Stimulated activated CD4-positive, alpha-beta T cell treated with anti-CD3 and anti-CD28 coated beads, Interleukin-15, amount 100 ng/mL, for 48 hours (primary cell): Measurements from ENCODE around the gene TRNT1.

Experiments
- DNase-seq, 2 donors: peaks; one replicate each; pipeline ENCODE4 v3.0.0-alpha.2; 2020; ENCODE audit warnings: low read depth in 2 of 2

TRNT1 gene

GRCh38 chr3:3110749-3111361, 15.9 kb upstream of the TRNT1 start:
- no peak for DNase-seq

- DNase-seq, result no peak
Observed at GRCh38 chr3:3113042-3113709, 13.6 kb upstream of the TRNT1 start.

GRCh38 chr3:3117651-3118050, 9.1 kb upstream of the TRNT1 start:
- no peak for DNase-seq

DNA sequence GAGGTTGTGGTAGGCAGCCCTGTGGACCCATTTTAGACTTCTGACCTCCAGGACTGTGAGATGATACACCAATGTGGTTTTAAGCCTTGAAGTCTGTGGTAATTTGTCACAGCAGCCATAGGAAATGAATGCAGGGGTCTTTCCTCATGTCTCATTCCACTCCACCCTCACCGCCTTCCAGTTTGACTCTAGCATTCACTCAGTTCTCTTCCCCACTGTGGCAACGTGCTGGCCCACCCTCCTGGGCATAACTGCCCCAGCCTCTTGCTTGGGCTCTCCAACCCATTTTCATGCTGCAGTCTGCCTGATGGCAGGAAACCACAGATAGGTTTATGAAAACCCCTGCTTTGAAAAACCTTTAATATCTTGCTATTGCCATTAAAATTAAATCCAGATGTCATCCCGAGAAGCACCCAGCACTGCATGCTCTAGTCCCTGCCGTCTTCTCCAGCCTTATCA, 7.3 kb upstream of the TRNT1 start:
- no peak for DNase-seq

GRCh38 chr3:3125977-3126376, 763 bp upstream of the TRNT1 start:
- DNase-seq, result no peak

GRCh38 chr3:3127432-3128010, 781 bp downstream of the TRNT1 start:
- peak in 1 of 2 donors; percentile 19 for DNase-seq

- no peak for DNase-seq
Observed at GRCh38 chr3:3129579-3129978, 2.8 kb downstream of the TRNT1 start.

GRCh38 chr3:3133500-3133899, 6.8 kb downstream of the TRNT1 start:
- no peak for DNase-seq

- no peak for DNase-seq
Observed at GRCh38 chr3:3134750-3135448, 8.2 kb downstream of the TRNT1 start.

- no peak for DNase-seq
Observed at GRCh38 chr3:3137526-3137925, 10.8 kb downstream of the TRNT1 start.

DNA sequence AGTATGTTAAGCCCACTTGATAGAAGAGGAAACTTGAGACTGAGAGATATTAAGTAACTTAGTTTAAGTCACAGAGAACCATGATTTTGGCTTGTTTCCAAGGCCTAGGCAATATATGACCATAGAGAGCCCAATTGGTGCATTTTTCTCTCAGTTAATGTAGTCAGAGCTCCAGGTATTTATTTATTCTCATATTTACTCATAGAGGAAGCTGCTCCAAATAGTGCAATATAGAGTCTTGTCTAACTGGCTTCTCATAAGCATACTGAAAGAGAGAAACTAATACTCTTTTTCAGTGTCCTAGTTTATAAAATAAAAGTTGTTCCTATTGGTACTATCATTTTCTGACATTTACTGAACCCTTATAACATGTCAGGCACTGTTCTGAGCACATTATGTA, 15.2 kb downstream of the TRNT1 start:
- DNase-seq, result no peak

- DNase-seq, result no peak
Observed at GRCh38 chr3:3145831-3146230, 19.1 kb downstream of the TRNT1 start.

DNA sequence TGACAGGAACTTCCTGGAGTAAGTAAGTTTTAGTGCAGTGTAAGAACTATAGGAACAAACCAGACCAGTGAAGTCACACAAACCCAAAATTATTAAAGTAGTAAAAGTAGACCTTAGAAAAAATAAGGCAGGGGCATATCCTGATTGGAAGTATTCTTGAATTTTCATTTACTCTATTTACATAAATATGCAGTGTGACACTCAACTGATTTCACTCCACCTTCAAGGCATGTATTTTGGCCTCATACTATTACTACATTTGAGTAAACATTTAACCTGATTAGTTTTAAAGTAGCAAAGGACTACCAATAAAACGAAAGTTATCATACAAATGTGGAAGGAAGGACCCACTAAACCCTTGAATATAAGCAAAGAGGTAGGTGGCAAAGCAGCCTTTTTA, 22.8 kb downstream of the TRNT1 start:
- no peak for DNase-seq

DNA sequence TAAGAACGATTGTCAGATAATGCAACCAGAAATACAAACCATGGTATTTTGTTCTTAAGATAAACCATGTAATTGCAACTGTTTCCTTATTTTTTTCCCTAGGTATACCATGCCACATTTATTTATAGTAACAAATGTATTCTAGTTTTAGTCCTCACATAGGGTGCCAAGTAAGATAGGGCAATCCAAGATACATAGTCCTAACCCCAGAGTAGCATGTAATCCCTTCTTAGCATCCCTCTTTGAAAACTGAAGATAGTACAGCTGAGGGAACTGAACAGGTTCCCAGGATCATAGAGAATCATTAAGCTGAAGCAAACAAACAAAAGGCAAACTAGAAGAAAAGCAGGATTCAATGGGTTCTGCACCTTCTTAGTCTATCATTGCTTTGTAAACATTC, 24.8 kb downstream of the TRNT1 start:
- no peak for DNase-seq

- no peak for DNase-seq
Observed at GRCh38 chr3:3154879-3155610, 28.3 kb downstream of the TRNT1 start.

GRCh38 chr3:3157484-3157883, 30.7 kb downstream of the TRNT1 start:
- DNase-seq, result no peak

- no peak for DNase-seq
Observed at GRCh38 chr3:3160826-3161225, 34.1 kb downstream of the TRNT1 start.

- DNase-seq, result no peak
Observed at GRCh38 chr3:3165241-3165640, 38.5 kb downstream of the TRNT1 start.

GRCh38 chr3:3165650-3166049, 38.9 kb downstream of the TRNT1 start:
- no peak for DNase-seq

DNA sequence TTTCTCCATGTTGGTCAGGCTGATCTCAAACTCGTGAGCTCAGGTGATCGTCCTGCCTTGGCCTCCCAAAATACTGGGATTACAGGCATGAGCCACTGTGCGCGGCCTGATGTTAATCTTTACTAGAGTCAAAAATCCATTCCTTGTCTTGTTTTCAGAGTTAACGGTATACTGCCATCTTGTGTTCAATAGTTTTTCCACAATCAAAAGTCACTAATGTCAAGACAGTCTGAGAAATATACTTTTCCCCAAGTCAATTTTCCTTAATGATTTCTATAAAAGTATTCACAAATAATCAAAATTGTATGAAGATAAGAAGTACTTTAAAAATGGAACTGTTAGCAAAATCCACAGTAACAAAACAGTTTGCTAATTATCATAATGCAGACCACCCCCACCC, 44.3 kb downstream of the TRNT1 start:
- DNase-seq, result no peak

- DNase-seq, result no peak
Observed at GRCh38 chr3:3172627-3173026, 45.9 kb downstream of the TRNT1 start.

DNA sequence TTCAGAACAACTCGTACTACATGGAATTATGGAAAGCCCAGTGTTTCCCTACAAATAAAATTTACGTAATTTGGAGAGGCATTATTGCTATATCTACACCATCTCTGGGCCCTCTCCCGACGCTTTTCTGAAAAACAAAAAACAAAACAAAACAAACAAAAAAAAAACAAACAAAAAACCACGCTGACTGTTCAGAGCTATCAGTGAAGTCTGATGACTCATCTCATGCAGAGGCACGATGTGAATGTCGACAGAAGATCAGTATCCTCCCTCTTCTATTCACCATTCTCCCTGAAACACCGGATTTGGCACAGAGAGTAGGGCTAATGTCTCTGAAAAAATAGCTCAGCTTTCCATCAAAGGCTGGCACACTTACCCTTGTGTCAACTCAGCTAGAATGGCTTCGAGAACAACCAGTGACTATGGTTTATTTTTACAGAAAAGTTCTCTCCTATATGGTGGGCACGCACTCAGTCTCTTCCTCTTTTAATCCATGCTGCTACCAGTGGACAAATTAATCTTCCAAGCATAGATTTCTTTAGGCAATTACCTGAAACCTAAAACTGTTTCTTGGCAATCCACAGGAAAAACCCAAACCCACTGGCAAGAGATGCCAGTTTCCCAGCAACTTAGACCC, 51.2 kb downstream of the TRNT1 start:
- DNase-seq, result no peak
